ENCODE data around the gene NFYB. TPM values are rescaled to one million over a fixed set of nuclear protein-coding genes. Genes with fewer than 3 reads are reported as not detected.

NFYB gene
- total RNA-seq, 1 experiment from 2014 or later = 31.5 TPM

DNA sequence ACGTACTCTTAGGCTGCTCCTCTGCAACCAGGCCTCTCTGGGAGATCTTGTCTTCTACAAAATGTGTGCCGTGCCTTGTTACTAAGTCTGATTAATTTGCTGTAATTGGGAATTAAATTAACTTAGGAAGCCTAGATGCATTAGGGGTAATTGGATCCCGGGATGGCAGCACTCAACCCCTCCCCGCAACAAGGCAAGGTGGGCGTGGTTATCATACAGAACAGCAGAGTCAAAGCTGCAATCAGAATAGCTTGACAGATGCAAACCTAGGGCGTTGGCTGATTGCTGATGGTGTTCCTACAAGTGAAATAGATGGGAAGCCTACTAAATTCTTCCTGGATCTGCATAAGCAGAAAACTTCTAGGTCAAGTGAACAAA is 34.5 kb upstream of the NFYB start:
- intact Hi-C loops (cut with micrococcal nuclease; ENCODE audit: unreplicated experiment) (no loop called here), in situ Hi-C loops (cut with HindIII; ENCODE audit: low pct_unique_long_range_greater_than_20kb, low sequenced_read_pairs) (no loop called here)
- ChIA-PET POLR2A (no interaction called here), CTCF (no interaction called here)
- no peak for TF ChIP-seq REST (IDR thresholded peaks at IDR 0.05; ENCODE audit: insufficient read depth in 1 of 2, low read depth in 2 of 2, low read length in 1 of 2)
- no peak for TF ChIP-seq SIN3A (IDR thresholded peaks at IDR 0.05; ENCODE audit: borderline replicate concordance, insufficient read depth, low read depth, low read length)
- Histone ChIP-seq H3K4me3 (ENCODE audit: low read depth in 2 of 2, low read length in 2 of 2) (no peak overlapping the region), H3K36me3 (ENCODE audit: control insufficient read depth, insufficient read depth, low read length) (no peaks in the 10 kb centered on the region), H3K27ac (ENCODE audit: low read length) (no peak overlapping the region), H3K4me1 (ENCODE audit: control insufficient read depth, insufficient read depth, low read length) (peaks cover 3% of the 10 kb centered on the region), H3K27me3 (ENCODE audit: control insufficient read depth, insufficient read depth, low read length) (no peaks in the 10 kb centered on the region), H3K9me3 (ENCODE audit: control insufficient read depth, insufficient read depth, low read depth, low read length) (no peaks in the 10 kb centered on the region)
- no TSS peak for BruUV-seq (replicated peaks)
- DNase-seq (ENCODE audit: low read depth, low spot score) (no peak), ATAC-seq (no peak)

DNA sequence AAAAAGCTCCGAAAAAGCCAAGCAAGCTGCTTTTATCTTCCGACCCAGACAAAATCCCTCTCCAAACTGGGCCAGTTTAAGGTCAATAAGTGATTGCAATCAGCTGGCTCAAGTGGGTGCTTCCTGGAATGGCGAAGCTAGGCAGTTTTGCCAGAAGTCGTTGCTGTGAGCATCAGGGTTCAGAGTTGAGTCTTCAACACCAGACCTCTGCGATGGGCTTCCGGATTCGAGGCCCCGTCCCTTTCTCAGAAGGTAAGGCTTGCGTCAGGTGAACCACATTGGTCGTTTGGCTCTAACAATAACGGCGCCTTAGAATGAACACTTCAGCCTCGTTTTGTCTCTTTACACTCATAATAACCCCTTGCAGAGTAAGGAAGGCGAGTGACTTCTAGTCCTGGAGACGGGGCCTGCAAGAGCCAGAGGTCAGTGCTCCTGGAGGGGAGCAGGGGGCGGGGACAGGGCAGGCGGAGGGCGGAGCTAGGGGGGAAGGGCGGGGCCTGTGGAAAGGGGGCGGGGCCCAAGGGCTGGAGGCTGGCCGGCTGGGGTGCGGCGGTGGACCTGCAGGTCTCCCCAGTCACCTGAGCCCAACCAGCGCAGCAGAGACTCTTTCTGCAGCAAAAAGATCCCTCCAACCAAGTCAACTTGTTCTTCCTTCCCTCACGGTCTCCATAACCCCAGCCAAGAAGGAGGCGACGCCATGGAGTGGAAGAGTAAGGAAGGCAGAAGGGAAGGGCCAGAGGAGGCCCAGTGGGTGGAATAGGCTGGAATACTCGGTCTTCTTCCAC is 34.0 kb upstream of the NFYB start:
- no peaks in the 10 kb centered on the region for H3K27me3 ChIP-seq (ENCODE audit: control insufficient read depth, insufficient read depth, low read length)
- no peaks in the 10 kb centered on the region for H3K36me3 ChIP-seq (ENCODE audit: control insufficient read depth, insufficient read depth, low read length)
- BruUV-seq (replicated peaks) = no TSS peak

DNA sequence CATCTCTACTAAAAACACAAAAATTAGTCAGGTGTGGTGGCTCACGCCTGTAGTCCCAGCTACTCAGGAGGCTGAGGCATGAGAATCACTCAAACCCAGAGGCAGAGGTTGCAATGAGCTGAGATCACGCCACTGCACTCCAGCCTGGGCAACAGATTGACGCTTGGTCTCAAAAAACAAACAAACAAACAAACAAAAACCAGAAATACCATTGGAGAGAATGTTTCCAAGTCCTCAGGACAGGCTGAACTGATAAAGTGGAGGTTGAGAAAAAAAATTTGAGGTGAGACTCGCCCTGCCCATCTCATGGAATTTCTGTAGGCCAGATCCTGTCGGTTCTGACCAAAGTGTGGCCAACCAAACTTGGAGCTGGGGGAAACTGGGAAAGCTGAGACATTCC is 30.6 kb upstream of the NFYB start:
- BruUV-seq (replicated peaks) = no TSS peak
- in situ Hi-C loops (cut with HindIII; ENCODE audit: low pct_unique_long_range_greater_than_20kb, low sequenced_read_pairs) (no loop called here), intact Hi-C loops (cut with micrococcal nuclease; ENCODE audit: unreplicated experiment) (no loop called here)
- ChIA-PET CTCF (no interaction called here), POLR2A (no interaction called here)
- no peak overlapping the region for H3K4me3 ChIP-seq (ENCODE audit: low read depth in 2 of 2, low read length in 2 of 2)
- no peaks in the 10 kb centered on the region for H3K9me3 ChIP-seq (ENCODE audit: control insufficient read depth, insufficient read depth, low read depth, low read length)
- DNase-seq (ENCODE audit: low read depth, low spot score) (no peak), ATAC-seq (no peak)
- H3K27me3 ChIP-seq (ENCODE audit: control insufficient read depth, insufficient read depth, low read length) = no peaks in the 10 kb centered on the region
- no peak overlapping the region for H3K27ac ChIP-seq (ENCODE audit: low read length)
- no peaks in the 10 kb centered on the region for H3K36me3 ChIP-seq (ENCODE audit: control insufficient read depth, insufficient read depth, low read length)
- no peaks in the 10 kb centered on the region for H3K4me1 ChIP-seq (ENCODE audit: control insufficient read depth, insufficient read depth, low read length)
- TF ChIP-seq POLR2AphosphoS5 (IDR thresholded peaks at IDR 0.05; ENCODE audit: low read depth, low read length) (no peak), TCF7L2 (IDR thresholded peaks at IDR 0.05; ENCODE audit: low read depth, low read length) (no peak), SIN3A (IDR thresholded peaks at IDR 0.05; ENCODE audit: borderline replicate concordance, insufficient read depth, low read depth, low read length) (no peak), CTCF (IDR thresholded peaks at IDR 0.05) (no peak), REST (IDR thresholded peaks at IDR 0.05; ENCODE audit: insufficient read depth in 1 of 2, low read depth in 2 of 2, low read length in 1 of 2) (no peak)

More for the DNA sequence above, 34.0 kb upstream of the NFYB start:
- H3K4me3 ChIP-seq (ENCODE audit: low read depth in 2 of 2, low read length in 2 of 2) = no peak overlapping the region
- no peak overlapping the region for H3K27ac ChIP-seq (ENCODE audit: low read length)
- intact Hi-C loops (cut with micrococcal nuclease; ENCODE audit: unreplicated experiment) (no loop called here), in situ Hi-C loops (cut with HindIII; ENCODE audit: low pct_unique_long_range_greater_than_20kb, low sequenced_read_pairs) (no loop called here)
- TF ChIP-seq SIN3A (IDR thresholded peaks at IDR 0.05; ENCODE audit: borderline replicate concordance, insufficient read depth, low read depth, low read length) = no peak
- CTCF ChIA-PET = no interaction called here
- no peaks in the 10 kb centered on the region for H3K4me1 ChIP-seq (ENCODE audit: control insufficient read depth, insufficient read depth, low read length)
- no peaks in the 10 kb centered on the region for H3K9me3 ChIP-seq (ENCODE audit: control insufficient read depth, insufficient read depth, low read depth, low read length)
- ATAC-seq = no peak
- POLR2A ChIA-PET = interaction anchor here (0.6 kb wide), 1 partner anchor 1158 kb away, joined by 4 read pairs; no protein-coding TSS in a partner anchor
- DNase-seq (ENCODE audit: low read depth, low spot score) = no peak

Measured in Panc1 (cell line).